GM12878 (cell line): Measurements from ENCODE around the gene OPRL1.

Experiments used
- BACH1 ChIP-seq: fragments of 450-650 bp; IDR thresholded peaks from 2 replicates; pipeline ENCODE4 v1.6.1; 2017; ENCODE audit warnings: mild to moderate bottlenecking, borderline replicate concordance
- CHD4 ChIP-seq: fragments of 200-600 bp; sonication (generic); IDR thresholded peaks from 2 replicates; pipeline ENCODE4 v1.6.1; 2016; ENCODE audit warnings: mild to moderate bottlenecking
- CREB1 ChIP-seq: IDR thresholded peaks from 2 replicates; pipeline ENCODE4 v1.6.1; 2012; ENCODE audit warnings: low read depth, mild to moderate bottlenecking, inconsistent platforms
- EZH2 ChIP-seq: IDR thresholded peaks from 2 replicates; pipeline ENCODE4 v1.6.1; 2012; ENCODE audit warnings: low read depth, mild to moderate bottlenecking, control low read depth, inconsistent platforms, low read length, borderline replicate concordance; ENCODE audit not compliant: control insufficient read depth
- POLR2A ChIP-seq: IDR thresholded peaks from 2 replicates; pipeline ENCODE4 v1.6.1; 2011; ENCODE audit warnings: low read depth, mild to moderate bottlenecking, low read length
- SIN3A ChIP-seq: IDR thresholded peaks from 2 replicates; pipeline ENCODE4 v1.6.1; 2012; ENCODE audit warnings: low read depth, low read length, improper control_type of control experiment
- SP1 ChIP-seq: IDR thresholded peaks from one replicate; pipeline ENCODE4 v1.6.1; 2011; ENCODE audit warnings: low read depth, low read length
- TF ChIP-seq, protein P1 (sequence below), 3 experiments: IDR thresholded peaks in 2 of 3; conservative IDR thresholded peaks in 1 of 3; 2 replicates each; pipeline ENCODE4 v1.5.1; 2011; ENCODE audit warnings: low read depth in 3 of 3, low read length in 3 of 3, mild to moderate bottlenecking in 3 of 3, control low read depth in 2 of 3, moderate library complexity in 2 of 3, inconsistent platforms in 1 of 3, mixed read lengths in 1 of 3; ENCODE audit not compliant: control insufficient read depth in 2 of 3, insufficient read depth in 1 of 3; ENCODE audit errors: extremely low read depth in 1 of 3

DNA sequence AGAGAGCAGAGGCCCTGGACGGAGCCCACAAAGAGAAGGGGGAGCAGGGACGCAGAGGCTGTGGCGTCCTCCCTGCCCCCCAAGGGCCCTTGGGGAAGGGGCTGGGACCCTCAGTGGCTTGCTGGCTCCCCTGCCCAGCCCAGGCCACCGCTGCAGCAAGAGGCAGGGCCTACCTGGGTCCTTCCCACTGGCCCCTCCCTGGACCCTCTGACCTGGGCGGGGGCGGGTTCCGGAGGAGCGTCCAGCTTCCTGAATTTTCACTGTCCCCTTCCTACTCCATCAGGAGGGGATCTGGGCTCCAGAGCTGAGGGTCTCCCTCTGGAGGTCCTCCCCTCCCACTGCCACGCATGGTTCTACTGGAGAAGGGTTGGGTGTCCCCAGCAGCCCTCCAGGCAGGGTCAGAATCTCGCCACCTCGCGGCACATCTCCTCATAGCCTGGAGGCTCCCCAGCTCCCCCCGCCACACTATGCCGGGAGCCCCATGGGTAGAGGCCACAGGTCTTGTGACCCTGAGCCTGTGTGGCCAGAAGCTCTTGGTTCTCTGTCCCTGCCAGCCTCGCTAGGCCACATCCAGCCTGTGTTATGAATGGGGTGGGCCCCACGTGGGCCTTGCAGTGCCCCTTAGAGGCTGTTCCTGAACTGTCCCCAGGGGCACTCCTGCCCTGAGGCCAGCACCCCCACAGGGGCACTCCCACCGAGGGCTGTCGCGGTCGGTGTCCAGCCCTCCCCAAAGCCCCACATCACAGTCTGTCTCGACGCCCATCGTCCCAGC lies 29.4 kb upstream of the OPRL1 start:
- TF ChIP-seq SIN3A, result no peak
- TF ChIP-seq CHD4, result no peak
- TF ChIP-seq SP1, result no peak
- TF ChIP-seq EZH2, result no peak
- no peak for TF ChIP-seq CREB1
- TF ChIP-seq, protein P1, sequence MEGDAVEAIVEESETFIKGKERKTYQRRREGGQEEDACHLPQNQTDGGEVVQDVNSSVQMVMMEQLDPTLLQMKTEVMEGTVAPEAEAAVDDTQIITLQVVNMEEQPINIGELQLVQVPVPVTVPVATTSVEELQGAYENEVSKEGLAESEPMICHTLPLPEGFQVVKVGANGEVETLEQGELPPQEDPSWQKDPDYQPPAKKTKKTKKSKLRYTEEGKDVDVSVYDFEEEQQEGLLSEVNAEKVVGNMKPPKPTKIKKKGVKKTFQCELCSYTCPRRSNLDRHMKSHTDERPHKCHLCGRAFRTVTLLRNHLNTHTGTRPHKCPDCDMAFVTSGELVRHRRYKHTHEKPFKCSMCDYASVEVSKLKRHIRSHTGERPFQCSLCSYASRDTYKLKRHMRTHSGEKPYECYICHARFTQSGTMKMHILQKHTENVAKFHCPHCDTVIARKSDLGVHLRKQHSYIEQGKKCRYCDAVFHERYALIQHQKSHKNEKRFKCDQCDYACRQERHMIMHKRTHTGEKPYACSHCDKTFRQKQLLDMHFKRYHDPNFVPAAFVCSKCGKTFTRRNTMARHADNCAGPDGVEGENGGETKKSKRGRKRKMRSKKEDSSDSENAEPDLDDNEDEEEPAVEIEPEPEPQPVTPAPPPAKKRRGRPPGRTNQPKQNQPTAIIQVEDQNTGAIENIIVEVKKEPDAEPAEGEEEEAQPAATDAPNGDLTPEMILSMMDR (IDR thresholded peaks at IDR 0.05 in 2 of 3, conservative IDR thresholded peaks at IDR 0.05 in 1 of 3; ENCODE audit: control insufficient read depth in 2 of 3, extremely low read depth in 1 of 3, insufficient read depth in 1 of 3, low read depth in 3 of 3, low read length in 3 of 3), result no peak
- TF ChIP-seq BACH1, result no peak
- TF ChIP-seq POLR2A, result no peak
